GM12878 (cell line): Measurements from ENCODE around the gene TNS4. TPM values are rescaled to one million over a fixed set of nuclear protein-coding genes. Genes with fewer than 3 reads are reported as not detected.
A peak's percentile ranks its signal among the peaks of the same experiment; 100 is the strongest.

ENCODE experiments used
- ATAC-seq: fragments of 200-7000 bp; cut with Tn5 transposase; 3 replicates; pipeline ENCODE4 v1.9.1; 2020; ENCODE audit warnings: mild to moderate bottlenecking, moderate library complexity
- BruUV-seq: library from RNA; stranded (reverse); fragments of 400-500 nt; replicated peaks from 2 replicates; lab custom pipeline; 2021; lab: Mats Ljungman, UMichigan
- CTCF ChIA-PET: fragments of 300-600 bp; sonication (Branson Sonifier 250); formaldehyde crosslinking; extraction: SDS; loops from one replicate; lab custom pipeline; 2021; ENCODE audit warnings: inconsistent platforms; lab: Yijun Ruan, JAX
- POLR2A ChIA-PET: fragments of 350-600 bp; formaldehyde crosslinking; extraction: SDS; loops from one replicate; lab custom pipeline; 2021; ENCODE audit warnings: inconsistent platforms; lab: Charles Lee
- RAD21 ChIA-PET: fragments of 300-600 bp; sonication (Branson Sonifier 250); formaldehyde crosslinking; loops from one replicate; lab custom pipeline; 2023; ENCODE audit warnings: antibody characterized with exemption; ENCODE audit not compliant: unreplicated experiment; lab: Charles Lee
- SMC1A ChIA-PET: fragments of 300-600 bp; sonication (Branson Sonifier 250); formaldehyde crosslinking; loops from one replicate; lab custom pipeline; 2023; ENCODE audit not compliant: unreplicated experiment, uncharacterized antibody; lab: Charles Lee
- DNase-seq: peaks from one replicate; pipeline ENCODE4 v3.0.0-alpha.2; 2011; ENCODE audit warnings: low read depth, low spot score
- FAIRE-seq: peaks from 3 replicates; lab custom pipeline; 2011; peaks lifted over from hg19 to GRCh38; lab: Jason Lieb, UNC
- H2AFZ ChIP-seq: 2 replicates; pipeline ENCODE4 v1.6.0; 2011; ENCODE audit warnings: low read depth, low read length, control low read depth; ENCODE audit not compliant: control insufficient read depth
- H3K27ac ChIP-seq: 2 replicates; pipeline ENCODE4 v1.5.1; 2011; ENCODE audit warnings: control low read depth; ENCODE audit not compliant: control insufficient read depth, insufficient read depth
- H3K27me3 ChIP-seq, 2 experiments: replicated peaks in 1 of 2; 2 replicates each; pipeline versions ENCODE4 v1.6.0 to v1.6.1; 2011; ENCODE audit warnings: low read length in 1 of 2; ENCODE audit not compliant: control insufficient read depth in 2 of 2, insufficient read depth in 2 of 2
- H3K36me3 ChIP-seq, 2 experiments: 2 replicates each; pipeline ENCODE4 v1.5.1; 2011; ENCODE audit warnings: low read length in 1 of 2; ENCODE audit not compliant: control insufficient read depth in 2 of 2, insufficient read depth in 2 of 2
- H3K4me1 ChIP-seq: 2 replicates; pipeline ENCODE4 v1.6.1; 2011; ENCODE audit warnings: mild to moderate bottlenecking, low read length, moderate library complexity, mixed read lengths; ENCODE audit not compliant: control insufficient read depth, insufficient read depth
- H3K4me2 ChIP-seq: 2 replicates; pipeline ENCODE4 v1.6.0; 2011; ENCODE audit warnings: control low read depth; ENCODE audit not compliant: control insufficient read depth, insufficient read depth
- H3K4me3 ChIP-seq: fragments of 200-600 bp; sonication (generic); 2 replicates; pipeline ENCODE4 v1.5.1; 2016
- H3K79me2 ChIP-seq: 2 replicates; pipeline ENCODE4 v1.6.0; 2011; ENCODE audit warnings: low read length; ENCODE audit not compliant: control insufficient read depth, insufficient read depth
- H3K9ac ChIP-seq: 2 replicates; pipeline ENCODE4 v1.8.0; 2011; ENCODE audit warnings: low read length, control low read depth, mixed read lengths; ENCODE audit not compliant: control insufficient read depth, insufficient read depth
- H3K9me3 ChIP-seq: replicated peaks from 3 replicates; pipeline ENCODE4 v1.5.1; 2011; ENCODE audit warnings: mild to moderate bottlenecking, low read length; ENCODE audit not compliant: control insufficient read depth, insufficient read depth
- H4K20me1 ChIP-seq: 2 replicates; pipeline ENCODE4 v1.6.0; 2011; ENCODE audit not compliant: control insufficient read depth, insufficient read depth
- CBX3 ChIP-seq: fragments of 200-600 bp; sonication (generic); IDR thresholded peaks from 2 replicates; pipeline ENCODE4 v1.6.1; 2016; ENCODE audit warnings: low read depth, borderline replicate concordance
- CTCF ChIP-seq, 3 experiments: IDR thresholded peaks in 2 of 3; conservative IDR thresholded peaks in 1 of 3; 2 replicates each; pipeline ENCODE4 v1.5.1; 2011; ENCODE audit warnings: low read depth in 3 of 3, low read length in 3 of 3, mild to moderate bottlenecking in 3 of 3, control low read depth in 2 of 3, moderate library complexity in 2 of 3, inconsistent platforms in 1 of 3, mixed read lengths in 1 of 3; ENCODE audit not compliant: control insufficient read depth in 2 of 3, insufficient read depth in 1 of 3; ENCODE audit errors: extremely low read depth in 1 of 3
- HDAC6 ChIP-seq: fragments of 200-600 bp; sonication (generic); IDR thresholded peaks from one replicate; pipeline ENCODE4 v1.8.0; 2017; ENCODE audit warnings: antibody characterized with exemption; ENCODE audit not compliant: unreplicated experiment
- HDGF ChIP-seq: fragments of 450-650 bp; IDR thresholded peaks from 2 replicates; pipeline ENCODE4 v1.6.1; 2016; ENCODE audit warnings: antibody characterized with exemption
- KLF5 ChIP-seq: fragments of 450-650 bp; IDR thresholded peaks from 2 replicates; pipeline ENCODE4 v1.6.1; 2014; ENCODE audit warnings: mild to moderate bottlenecking; ENCODE audit not compliant: partially characterized antibody
- NFYB ChIP-seq: IDR thresholded peaks from 2 replicates; pipeline ENCODE4 v1.6.1; 2011; ENCODE audit warnings: low read depth, mild to moderate bottlenecking, low read length, improper control_type of control experiment, moderate library complexity; ENCODE audit not compliant: insufficient read depth
- SIN3A ChIP-seq: IDR thresholded peaks from 2 replicates; pipeline ENCODE4 v1.6.1; 2012; ENCODE audit warnings: low read depth, low read length, improper control_type of control experiment
- SRF ChIP-seq, 2 experiments: IDR thresholded peaks; 2 replicates each; pipeline ENCODE4 v1.6.1; 2011; ENCODE audit warnings: low read depth in 2 of 2, low read length in 2 of 2, mild to moderate bottlenecking in 1 of 2, moderate library complexity in 1 of 2
- STAT3 ChIP-seq: IDR thresholded peaks from 2 replicates; pipeline ENCODE4 v1.6.1; 2011; ENCODE audit warnings: low read depth, low read length, improper control_type of control experiment
- ZNF217 ChIP-seq: fragments of 450-650 bp; IDR thresholded peaks from 2 replicates; pipeline ENCODE4 v1.6.1; 2017; ENCODE audit warnings: antibody characterized with exemption, mild to moderate bottlenecking
- WGBS: methylation state at CpG from one replicate; pipeline ENCODE4 v1.1.6; 2016; ENCODE audit warnings: low lambda C conversion rate; ENCODE audit not compliant: insufficient replicate concordance, insufficient coverage; ENCODE audit errors: missing lambda C conversion rate; 5-methylcytosine and 5-hydroxymethylcytosine counted together
- in situ Hi-C: fragments of 300-500 bp; cut with MboI; formaldehyde crosslinking; loops from 9 replicates; pipeline ENCODE4 v1.14.3; 2018; ENCODE audit warnings: mixed read lengths
- intact Hi-C: fragments of 100-400 bp; cut with micrococcal nuclease; formaldehyde crosslinking; loops from one replicate; pipeline ENCODE4 v1.14.2; 2022; ENCODE audit not compliant: unreplicated experiment
- polyA plus RNA-seq, 11 experiments: library from polyadenylated mRNA; depleted of rRNA in 4 of 11; unstranded in 6 of 11; stranded (reverse) in 5 of 11; fragments of >200 nt; fragmentation: Nextera tagmentation in 4 of 11; fragmentation: Illumina TruSeq in 1 of 11; extraction: Ambion mirVana in 4 of 11; extraction: Trizol in 1 of 11; gene quantifications; 1 replicate in 1 of 11; 2 replicates in 10 of 11; pipeline versions ENCODE4 v1.2.1 to v1.2.3, GENCODE V29; 2011 to 2016; ENCODE audit warnings: inconsistent platforms in 2 of 11, missing spikeins in 2 of 11, low read depth in 1 of 11
- total RNA-seq, 4 experiments: library from RNA; depleted of rRNA in 3 of 4; stranded (reverse); fragments of >200 nt in 3 of 4; fragmentation: Illumina TruSeq in 1 of 4; extraction: Trizol in 1 of 4; gene quantifications; 2 replicates each; pipeline versions ENCODE4 v1.2.1 to v1.2.3, GENCODE V29; 2013 to 2021

TNS4 gene
- total and polyA plus RNA-seq, 10 of the 15 experiments (the other 5 are each of a cell fraction or from before 2014, with no cell fraction given): 0.10 to 0.90 (median 0.68) TPM; not detected in 2

- peak overlapping the region; percentile 32; the same call in 1 of the 2 replicates for H3K9ac ChIP-seq
These were observed 57.2 kb downstream of the TNS4 start for GRCh38 chr17:40443988-40444899.

More at GRCh38 chr17:40443988-40444899, 57.2 kb downstream of the TNS4 start:
- Histone ChIP-seq H3K27ac (no peak overlapping the region), H4K20me1 (no peaks in the 10 kb centered on the region), H3K4me2 (peak overlapping the region; percentile 58), H3K36me3 (no peaks in the 10 kb centered on the region), H2AFZ (no peak overlapping the region), H3K4me1 (peaks cover 19% of the 10 kb centered on the region), H3K9me3 (no peaks in the 10 kb centered on the region), H3K4me3 (peak overlapping the region; percentile 61), H3K79me2 (no peaks in the 10 kb centered on the region)
- ChIA-PET CTCF (interaction anchor here (0.8 to 16.0 kb wide), 17 partner anchors 22 to 1204 kb away, joined by 3 to 289 read pairs (median 4); partner anchors contain the start of gene TOP2A), POLR2A (interaction anchor here (0.8 to 1.6 kb wide), 4 partner anchors 37 to 91 kb away, joined by 3 to 9 read pairs (median 5); no protein-coding TSS in a partner anchor), RAD21 (interaction anchor here (0.7 to 16.1 kb wide), 13 partner anchors 26 to 171 kb away, joined by 3 to 175 read pairs (median 5); partner anchors contain the start of gene TOP2A)
- FAIRE-seq (no peak), DNase-seq (no peak), ATAC-seq (peak; percentile 7)
- in situ Hi-C loops (loop anchor here (25.0 kb wide), 1 partner anchor 93 kb away; no protein-coding TSS in a partner anchor), intact Hi-C loops (loop anchor here (5.0 kb wide), 1 partner anchor 82 kb away; the partner anchor contains the start of gene GJD3)
- TF ChIP-seq CTCF (IDR thresholded peaks at IDR 0.05 in 2 of 3, conservative IDR thresholded peaks at IDR 0.05 in 1 of 3; ENCODE audit: control insufficient read depth in 2 of 3, extremely low read depth in 1 of 3, insufficient read depth in 1 of 3, low read depth in 3 of 3, low read length in 3 of 3) (0 out of 6 replicates have a peak, but pooled peaks of 1 of the 3 experiments have one; percentile 2), HDGF (peak; percentile 43; the same call in 1 of the 2 replicates), ZNF217 (0 out of 2 replicates have a peak, but pooled peaks have one; percentile 8), STAT3 (no peak), HDAC6 (peak; percentile 18), KLF5 (no peak), NFYB (no peak), SIN3A (0 out of 2 replicates have a peak, but pooled peaks have one; percentile 42), CBX3 (no peak), SRF (IDR thresholded peaks at IDR 0.05; ENCODE audit: low read depth in 2 of 2, low read length in 2 of 2) (no peak)
- TF ChIP-seq, all 136 proteins: peak for 5
- SMC1A ChIA-PET: interaction anchor here (0.8 to 3.0 kb wide), 12 partner anchors 18 to 171 kb away, joined by 3 to 27 read pairs (median 4); partner anchors contain the start of gene TOP2A
- 16% methylated on average over 14 of the region's 15 CpGs for WGBS
- BruUV-seq: no TSS peak
- H3K27me3 ChIP-seq: peaks cover 0 to 16% of the 10 kb centered on the region in 2 experiments; a peak in 1 of 4 replicates
